ENCODE measurements around the gene DRAXIN.

DNA sequence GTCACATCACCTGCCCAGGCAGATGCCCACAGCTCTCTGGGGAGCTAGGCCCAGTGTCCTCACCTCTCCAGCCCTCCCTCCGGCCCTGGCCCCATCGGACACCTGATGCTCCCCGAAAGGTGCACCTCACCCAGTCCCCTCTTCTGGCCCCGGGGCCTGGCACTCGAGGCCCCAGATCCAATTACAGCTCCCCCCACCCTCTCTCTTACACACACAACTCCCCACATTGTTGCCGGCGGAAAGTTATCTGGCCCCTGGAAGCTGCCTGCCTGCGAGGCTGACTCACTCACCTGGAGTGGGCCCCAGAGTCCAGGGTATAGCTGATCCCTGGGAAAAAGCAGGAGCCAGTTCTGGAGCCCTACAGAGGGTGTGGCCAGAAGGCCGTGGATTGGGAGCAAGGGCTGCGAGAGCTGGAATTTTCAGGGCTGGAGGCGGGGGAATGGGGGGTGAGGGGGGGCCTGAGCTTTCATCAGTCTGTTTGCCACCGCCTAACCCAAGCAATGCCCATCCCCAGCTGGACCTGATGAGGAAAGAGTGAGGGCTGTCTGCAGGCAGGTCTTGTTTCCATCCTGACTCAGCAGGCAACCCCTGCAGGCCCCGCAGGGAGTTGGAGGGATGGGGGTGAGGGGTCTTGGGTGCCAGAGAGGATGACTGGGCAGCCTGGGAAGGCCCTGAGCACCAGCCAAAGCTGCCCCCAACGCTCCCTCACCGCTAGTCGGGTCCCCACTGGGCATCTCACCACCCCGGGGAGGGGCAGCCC lies 38.2 kb upstream of the DRAXIN start:
- no peak for TF ChIP-seq POLR2A (IDR thresholded peaks at IDR 0.05; ENCODE audit: low read depth, low read length)
- TF ChIP-seq FOS (IDR thresholded peaks at IDR 0.05; ENCODE audit: borderline replicate concordance, insufficient read depth, low read length) = no peak
- TF ChIP-seq CTCF (IDR thresholded peaks at IDR 0.05; ENCODE audit: extremely low read depth in 1 of 2, insufficient read depth in 1 of 2, low read depth in 1 of 2, low read length in 2 of 2) = no peak
- TF ChIP-seq EZH2 (IDR thresholded peaks at IDR 0.05; ENCODE audit: borderline replicate concordance, low read depth, low read length, severe bottlenecking) = no peak
- no peak for TF ChIP-seq JUN (IDR thresholded peaks at IDR 0.05; ENCODE audit: borderline replicate concordance, insufficient read depth, insufficient read length, low read depth)
- TF ChIP-seq POLR2AphosphoS5 (IDR thresholded peaks at IDR 0.05; ENCODE audit: insufficient read depth, low read depth, low read length) = no peak
